Panc1 (cell line): ENCODE data around the gene ABHD16B. TPM values are rescaled to one million over a fixed set of nuclear protein-coding genes. Genes with fewer than 3 reads are reported as not detected.

ENCODE experiments used
- ATAC-seq: fragments of 200-7000 bp; cut with Tn5 transposase; 2 replicates; pipeline ENCODE4 v1.9.1; 2020; ENCODE audit warnings: mild to moderate bottlenecking, moderate library complexity
- BruUV-seq: library from RNA; stranded (reverse); fragments of 400-500 nt; replicated peaks from 2 replicates; lab custom pipeline; 2021; lab: Mats Ljungman, UMichigan
- CTCF ChIA-PET: fragments of 300-600 bp; sonication (Branson Sonifier 250); formaldehyde crosslinking; loops from one replicate; lab custom pipeline; 2022; ENCODE audit warnings: antibody characterized with exemption; lab: Charles Lee
- POLR2A ChIA-PET: fragments of 300-600 bp; sonication (Branson Sonifier 250); formaldehyde crosslinking; loops from one replicate; lab custom pipeline; 2022; ENCODE audit warnings: antibody characterized with exemption; lab: Charles Lee
- DNase-seq: peaks from one replicate; pipeline ENCODE4 v3.0.0-alpha.2; 2010; ENCODE audit warnings: low read depth, low spot score
- H3K27ac ChIP-seq: 2 replicates; pipeline ENCODE4 v1.5.1; 2011; ENCODE audit warnings: mild to moderate bottlenecking, low read length, inconsistent platforms
- H3K27me3 ChIP-seq: fragments of 200-500 bp; sonication (Bioruptor generic); 2 replicates; pipeline ENCODE4 v1.6.0; 2014; ENCODE audit warnings: low read length, inconsistent platforms; ENCODE audit not compliant: control insufficient read depth, insufficient read depth
- H3K36me3 ChIP-seq: fragments of 200-500 bp; sonication (Bioruptor generic); 2 replicates; pipeline ENCODE4 v1.5.1; 2014; ENCODE audit warnings: inconsistent platforms, mild to moderate bottlenecking, low read length, moderate library complexity; ENCODE audit not compliant: control insufficient read depth, insufficient read depth
- H3K4me1 ChIP-seq: 2 replicates; pipeline ENCODE4 v1.5.1; 2011; ENCODE audit warnings: inconsistent platforms, mild to moderate bottlenecking, low read length, moderate library complexity; ENCODE audit not compliant: control insufficient read depth, insufficient read depth
- H3K4me3 ChIP-seq, 2 experiments: 2 replicates each; pipeline ENCODE4 v1.5.1; 2011 to 2012; ENCODE audit warnings: low read depth in 2 of 2, low read length in 2 of 2, mild to moderate bottlenecking in 2 of 2, inconsistent platforms in 1 of 2, moderate library complexity in 1 of 2
- H3K9me3 ChIP-seq: fragments of 200-500 bp; sonication (Bioruptor generic); 2 replicates; pipeline ENCODE4 v1.5.1; 2014; ENCODE audit warnings: low read depth, mild to moderate bottlenecking, inconsistent platforms, low read length, moderate library complexity; ENCODE audit not compliant: control insufficient read depth, insufficient read depth
- POLR2AphosphoS5 ChIP-seq: IDR thresholded peaks from 2 replicates; pipeline ENCODE4 v1.6.1; 2012; ENCODE audit warnings: mild to moderate bottlenecking, low read depth, low read length, moderate library complexity
- SIN3A ChIP-seq: IDR thresholded peaks from 2 replicates; pipeline ENCODE4 v1.6.1; 2012; ENCODE audit warnings: low read depth, mild to moderate bottlenecking, low read length, moderate library complexity, borderline replicate concordance; ENCODE audit not compliant: insufficient read depth
- TCF7L2 ChIP-seq: IDR thresholded peaks from 2 replicates; pipeline ENCODE4 v1.6.1; 2011; ENCODE audit warnings: mild to moderate bottlenecking, low read depth, low read length, inconsistent platforms
- in situ Hi-C: cut with HindIII; loops from 2 replicates; pipeline ENCODE4 v1.10.0; 2016; ENCODE audit warnings: low sequenced_read_pairs, low pct_unique_long_range_greater_than_20kb
- intact Hi-C: fragments of 100-400 bp; cut with micrococcal nuclease; formaldehyde crosslinking; loops from one replicate; pipeline ENCODE4 v1.10.0; 2022; ENCODE audit not compliant: unreplicated experiment
- total RNA-seq: library from RNA; stranded (reverse); gene quantifications from one replicate; pipeline ENCODE4 v1.2.1, GENCODE V29; 2021; ENCODE audit not compliant: unreplicated experiment
- TF ChIP-seq, protein P1 (sequence below), 2 experiments: IDR thresholded peaks; 2 replicates each; pipeline ENCODE4 v1.6.1; 2011 to 2012; ENCODE audit warnings: low read depth in 2 of 2, control low read depth in 1 of 2, low read length in 1 of 2, mild to moderate bottlenecking in 1 of 2, moderate library complexity in 1 of 2; ENCODE audit not compliant: insufficient read depth in 1 of 2
- TF ChIP-seq, protein P2 (sequence below): fragments of 450-650 bp; IDR thresholded peaks from 2 replicates; pipeline ENCODE4 v1.5.1; 2017; ENCODE audit warnings: mild to moderate bottlenecking

The ABHD16B gene
- total RNA-seq, 1 experiment from 2014 or later = not detected

DNA sequence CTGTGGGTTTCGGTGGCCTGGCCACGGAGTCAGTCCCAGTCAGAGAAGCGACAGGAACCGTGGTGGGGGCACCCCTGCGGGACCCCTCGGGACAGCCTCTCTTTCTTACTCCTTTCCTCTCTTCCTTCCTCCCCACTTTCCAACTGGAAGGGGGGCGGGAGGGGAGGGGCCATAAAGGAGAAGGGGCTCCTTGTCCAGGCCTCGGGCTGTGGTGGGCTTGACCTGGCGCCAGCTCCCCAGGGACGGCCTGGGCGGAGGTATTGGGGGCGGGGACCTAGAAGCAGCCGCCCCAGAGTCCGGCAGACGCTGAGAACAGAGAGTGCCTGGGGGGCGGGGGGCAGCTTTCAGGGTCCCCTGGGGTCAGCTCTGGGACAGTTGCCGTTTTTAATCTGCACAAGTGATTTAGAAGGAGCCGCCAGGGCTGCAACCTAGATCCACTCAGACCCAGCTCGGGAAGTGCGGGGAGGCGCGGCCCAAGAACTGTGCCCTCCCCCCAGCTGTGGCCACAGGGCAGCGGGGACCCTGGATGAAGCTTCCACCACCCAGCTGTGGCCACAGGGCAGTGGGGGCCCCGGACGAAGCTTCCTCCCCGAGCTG lies 6.4 kb upstream of the ABHD16B start:
- peak overlapping the region; percentile 14 to 39; a peak in 3 of 4 replicates for H3K4me3 ChIP-seq
- peaks cover 37% of the 10 kb centered on the region for H3K4me1 ChIP-seq
- no peaks in the 10 kb centered on the region for H3K27me3 ChIP-seq
- no TSS peak for BruUV-seq
- CTCF ChIA-PET = interaction anchor here (0.6 kb wide), 1 partner anchor 19 kb away, joined by 4 read pairs; no protein-coding TSS in a partner anchor
- intact Hi-C loops (no loop called here), in situ Hi-C loops (no loop called here)
- DNase-seq (no peak), ATAC-seq (peak; percentile 25)
- peak overlapping the region; percentile 74 for H3K27ac ChIP-seq
- POLR2A ChIA-PET = interaction anchor here (0.6 kb wide), 1 partner anchor 10 kb away, joined by 3 read pairs; the partner anchor contains the start of gene TPD52L2
- no peaks in the 10 kb centered on the region for H3K9me3 ChIP-seq
- no peaks in the 10 kb centered on the region for H3K36me3 ChIP-seq
- TF ChIP-seq SIN3A = no peak
- TF ChIP-seq, protein P1, sequence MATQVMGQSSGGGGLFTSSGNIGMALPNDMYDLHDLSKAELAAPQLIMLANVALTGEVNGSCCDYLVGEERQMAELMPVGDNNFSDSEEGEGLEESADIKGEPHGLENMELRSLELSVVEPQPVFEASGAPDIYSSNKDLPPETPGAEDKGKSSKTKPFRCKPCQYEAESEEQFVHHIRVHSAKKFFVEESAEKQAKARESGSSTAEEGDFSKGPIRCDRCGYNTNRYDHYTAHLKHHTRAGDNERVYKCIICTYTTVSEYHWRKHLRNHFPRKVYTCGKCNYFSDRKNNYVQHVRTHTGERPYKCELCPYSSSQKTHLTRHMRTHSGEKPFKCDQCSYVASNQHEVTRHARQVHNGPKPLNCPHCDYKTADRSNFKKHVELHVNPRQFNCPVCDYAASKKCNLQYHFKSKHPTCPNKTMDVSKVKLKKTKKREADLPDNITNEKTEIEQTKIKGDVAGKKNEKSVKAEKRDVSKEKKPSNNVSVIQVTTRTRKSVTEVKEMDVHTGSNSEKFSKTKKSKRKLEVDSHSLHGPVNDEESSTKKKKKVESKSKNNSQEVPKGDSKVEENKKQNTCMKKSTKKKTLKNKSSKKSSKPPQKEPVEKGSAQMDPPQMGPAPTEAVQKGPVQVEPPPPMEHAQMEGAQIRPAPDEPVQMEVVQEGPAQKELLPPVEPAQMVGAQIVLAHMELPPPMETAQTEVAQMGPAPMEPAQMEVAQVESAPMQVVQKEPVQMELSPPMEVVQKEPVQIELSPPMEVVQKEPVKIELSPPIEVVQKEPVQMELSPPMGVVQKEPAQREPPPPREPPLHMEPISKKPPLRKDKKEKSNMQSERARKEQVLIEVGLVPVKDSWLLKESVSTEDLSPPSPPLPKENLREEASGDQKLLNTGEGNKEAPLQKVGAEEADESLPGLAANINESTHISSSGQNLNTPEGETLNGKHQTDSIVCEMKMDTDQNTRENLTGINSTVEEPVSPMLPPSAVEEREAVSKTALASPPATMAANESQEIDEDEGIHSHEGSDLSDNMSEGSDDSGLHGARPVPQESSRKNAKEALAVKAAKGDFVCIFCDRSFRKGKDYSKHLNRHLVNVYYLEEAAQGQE (IDR thresholded peaks at IDR 0.05; ENCODE audit: insufficient read depth in 1 of 2, low read depth in 2 of 2, low read length in 1 of 2) = no peak
- TF ChIP-seq POLR2AphosphoS5 = no peak
- TF ChIP-seq TCF7L2 = no peak
- TF ChIP-seq, protein P2, sequence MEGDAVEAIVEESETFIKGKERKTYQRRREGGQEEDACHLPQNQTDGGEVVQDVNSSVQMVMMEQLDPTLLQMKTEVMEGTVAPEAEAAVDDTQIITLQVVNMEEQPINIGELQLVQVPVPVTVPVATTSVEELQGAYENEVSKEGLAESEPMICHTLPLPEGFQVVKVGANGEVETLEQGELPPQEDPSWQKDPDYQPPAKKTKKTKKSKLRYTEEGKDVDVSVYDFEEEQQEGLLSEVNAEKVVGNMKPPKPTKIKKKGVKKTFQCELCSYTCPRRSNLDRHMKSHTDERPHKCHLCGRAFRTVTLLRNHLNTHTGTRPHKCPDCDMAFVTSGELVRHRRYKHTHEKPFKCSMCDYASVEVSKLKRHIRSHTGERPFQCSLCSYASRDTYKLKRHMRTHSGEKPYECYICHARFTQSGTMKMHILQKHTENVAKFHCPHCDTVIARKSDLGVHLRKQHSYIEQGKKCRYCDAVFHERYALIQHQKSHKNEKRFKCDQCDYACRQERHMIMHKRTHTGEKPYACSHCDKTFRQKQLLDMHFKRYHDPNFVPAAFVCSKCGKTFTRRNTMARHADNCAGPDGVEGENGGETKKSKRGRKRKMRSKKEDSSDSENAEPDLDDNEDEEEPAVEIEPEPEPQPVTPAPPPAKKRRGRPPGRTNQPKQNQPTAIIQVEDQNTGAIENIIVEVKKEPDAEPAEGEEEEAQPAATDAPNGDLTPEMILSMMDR = no peak

DNA sequence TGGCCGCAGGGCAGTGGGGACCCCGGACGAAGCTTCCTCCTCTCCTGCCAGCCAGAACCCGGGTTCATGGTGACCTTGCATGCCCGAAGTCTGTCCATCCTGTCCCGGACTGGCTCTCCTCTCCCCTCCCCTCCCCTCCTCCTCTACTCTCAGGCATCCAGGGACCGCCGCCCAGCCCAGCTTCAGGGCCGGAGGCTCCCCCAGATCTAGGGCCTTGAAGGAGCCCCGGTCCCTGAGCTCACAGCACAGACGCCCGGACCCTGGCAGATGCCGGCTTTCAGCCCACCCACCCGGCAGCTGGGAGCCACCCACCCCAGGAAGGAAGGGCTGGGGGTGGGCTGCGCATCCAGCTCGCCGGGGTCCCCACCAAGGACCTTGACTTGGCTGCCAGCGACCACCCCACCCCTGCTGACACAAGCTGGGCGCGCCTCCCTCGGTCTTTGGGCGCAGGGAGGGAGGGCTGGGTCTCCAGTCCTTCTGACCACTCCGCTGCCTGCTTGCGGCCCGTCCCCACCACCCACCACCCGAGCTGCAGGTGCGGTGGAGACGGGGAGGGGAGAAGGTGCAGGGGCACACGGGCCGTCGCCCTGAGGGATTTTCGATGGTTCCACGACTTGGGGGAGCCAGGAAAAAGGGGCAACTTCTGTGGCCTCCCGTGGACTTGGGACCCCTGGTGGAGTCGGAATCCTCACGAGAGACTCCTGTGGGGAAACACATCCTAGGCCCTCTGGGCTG lies 5.8 kb upstream of the ABHD16B start:
- Histone ChIP-seq H3K4me1 (peaks cover 40% of the 10 kb centered on the region), H3K4me3 (peak overlapping the region; percentile 14 to 39; a peak in 3 of 4 replicates), H3K27me3 (no peaks in the 10 kb centered on the region), H3K9me3 (no peaks in the 10 kb centered on the region), H3K36me3 (no peaks in the 10 kb centered on the region), H3K27ac (peak overlapping the region; percentile 74; the same call in 1 of the 2 replicates)
- ATAC-seq (peak; percentile 9; the same call in 1 of the 2 replicates), DNase-seq (no peak)
- ChIA-PET CTCF (interaction anchor here (0.6 kb wide), 1 partner anchor 20 kb away, joined by 4 read pairs; no protein-coding TSS in a partner anchor), POLR2A (interaction anchor here (0.6 kb wide), 1 partner anchor 10 kb away, joined by 3 read pairs; the partner anchor contains the start of gene TPD52L2)
- TF ChIP-seq, protein P1 (IDR thresholded peaks at IDR 0.05; ENCODE audit: insufficient read depth in 1 of 2, low read depth in 2 of 2, low read length in 1 of 2) = no peak
- TF ChIP-seq POLR2AphosphoS5 = no peak
- TF ChIP-seq TCF7L2 = no peak
- TF ChIP-seq, protein P2 = no peak
- TF ChIP-seq SIN3A = no peak
- intact Hi-C loops = no loop called here
- in situ Hi-C loops = no loop called here
- BruUV-seq = no TSS peak
